Upper lobe of left lung (tissue), 6 donors: ENCODE results near the gene PLSCR3. TPM values are rescaled to one million over a fixed set of nuclear protein-coding genes. Genes with fewer than 3 reads are reported as not detected.

Experiments
- ATAC-seq, 2 donors: fragments of 200-7000 bp; cut with Tn5 transposase; one replicate each; pipeline ENCODE4 v1.9.1; 2022; ENCODE audit warnings: mild to moderate bottlenecking in 2 of 2, moderate library complexity in 2 of 2; ENCODE audit not compliant: low FRiP score in 2 of 2
- DNase-seq, 2 donors: peaks; one replicate each; pipeline ENCODE4 v3.0.0-alpha.2; 2019 to 2020
- H3K27ac ChIP-seq, 4 donors: fragments of 200-600 bp; sonication (generic); one replicate each; pipeline ENCODE4 v1.5.1; 2016 to 2019
- H3K27me3 ChIP-seq, 4 donors: fragments of 200-600 bp; sonication (generic); one replicate each; pipeline ENCODE4 v1.5.1; 2017 to 2019
- H3K36me3 ChIP-seq, 4 donors: fragments of 200-600 bp; sonication (generic); one replicate each; pipeline ENCODE4 v1.5.1; 2016 to 2019
- H3K4me1 ChIP-seq, 4 donors: fragments of 200-600 bp; sonication (generic); one replicate each; pipeline ENCODE4 v1.5.1; 2018 to 2019
- H3K4me3 ChIP-seq, 4 donors: fragments of 200-600 bp; sonication (generic); one replicate each; pipeline ENCODE4 v1.5.1; 2017 to 2019; ENCODE audit warnings: mild to moderate bottlenecking in 2 of 4, moderate library complexity in 1 of 4
- H3K9me3 ChIP-seq, 4 donors: fragments of 200-600 bp; sonication (generic); one replicate each; pipeline ENCODE4 v1.5.1; 2018 to 2019
- CTCF ChIP-seq, 6 experiments: fragments of 450-650 bp in 4 of 6; fragments of 200-600 bp in 2 of 6; sonication (generic) in 2 of 6; IDR thresholded peaks; one replicate each; pipeline ENCODE4 v1.5.1; 2016 to 2019; ENCODE audit warnings: antibody characterized with exemption in 6 of 6
- EP300 ChIP-seq, 4 donors: sonication (generic); formaldehyde crosslinking; IDR thresholded peaks; one replicate each; pipeline ENCODE4 v1.5.1; 2017; ENCODE audit warnings: antibody characterized with exemption in 4 of 4, control low read depth in 2 of 4
- POLR2A ChIP-seq, 4 donors: fragments of 450-650 bp; IDR thresholded peaks; one replicate each; pipeline ENCODE4 v1.5.1; 2016 to 2017; ENCODE audit warnings: antibody characterized with exemption in 4 of 4, mild to moderate bottlenecking in 2 of 4
- POLR2AphosphoS5 ChIP-seq, 2 donors: sonication (generic); formaldehyde crosslinking; IDR thresholded peaks; one replicate each; pipeline ENCODE4 v1.5.1; 2017; ENCODE audit warnings: antibody characterized with exemption in 2 of 2
- WGBS, 2 donors: methylation state at CpG; one replicate each; pipeline ENCODE4 v1.1.5; 2017 to 2018; 5-methylcytosine and 5-hydroxymethylcytosine counted together
- total RNA-seq, 6 donors: library from RNA; depleted of rRNA in 4 of 6; stranded (reverse); fragments of >200 nt in 4 of 6; gene quantifications; one replicate each; pipeline versions ENCODE4 v1.1.0 to v1.2.1, GENCODE V29; 2016 to 2021
- donor health status: DM: no; HTN: no; CAD: no; lungs with moderate emphysema.
- donor health status: DM: no; HTN: yes; CAD: no; lungs with severe emphysema.

PLSCR3 gene
- total RNA-seq, 6 donors from 2014 or later = 20.6 to 64.5 (median 37.7) TPM

GRCh38 chr17:7355573-7355972, 38.8 kb downstream of the PLSCR3 start:
- DNase-seq = no peak
- H3K36me3 ChIP-seq = no peaks in the 10 kb centered on the region
- no peak for ATAC-seq
- no peak overlapping the region for H3K4me3 ChIP-seq
- peak overlapping the region in 1 of 4 donors; percentile 44 for H3K27ac ChIP-seq
- no peak for TF ChIP-seq CTCF (IDR thresholded peaks at IDR 0.05)
- TF ChIP-seq EP300 (IDR thresholded peaks at IDR 0.05) = no peak
- H3K9me3 ChIP-seq = no peaks in the 10 kb centered on the region
- H3K27me3 ChIP-seq = no peaks in the 10 kb centered on the region
- 71 to 72% methylated on average over 8 of the region's 8 CpGs for whole genome bisulfite sequencing, 2 donors
- peaks cover 23 to 45% (median 30%) of the 10 kb centered on the region in 4 donors for H3K4me1 ChIP-seq

GRCh38 chr17:7355053-7355452, 39.3 kb downstream of the PLSCR3 start, which contains the start of gene TMEM95:
Gene TMEM95, plus strand, starts transcription at chr17:7355156. Its CDS starts 49 bp downstream, at chr17:7355205.
- Histone ChIP-seq H3K4me3 (no peak within 1 kb of the TSS), H3K9me3 (no peaks in the 10 kb centered on the region), H3K36me3 (no peaks in the 10 kb centered on the region), H3K27ac (peak within 1 kb of the TSS in 2 of 4 donors; percentile 44 to 95), H3K4me1 (peaks cover 29 to 50% (median 35%) of the 10 kb centered on the region in 4 donors), H3K27me3 (no peaks in the 10 kb centered on the region)
- TF ChIP-seq POLR2A (IDR thresholded peaks at IDR 0.05) (no peak), EP300 (IDR thresholded peaks at IDR 0.05) (no peak), POLR2AphosphoS5 (IDR thresholded peaks at IDR 0.05) (no peak), CTCF (IDR thresholded peaks at IDR 0.05) (no peak)
- DNase-seq = peak in 1 of 2 donors; percentile 82
- ATAC-seq = no peak
- WGBS, 2 donors = 66% methylated on average over 10 of the region's 10 CpGs; no CpG with 5 or more reads in 1 of the 2 donors

- no peak overlapping the region for H3K4me3 ChIP-seq
- TF ChIP-seq POLR2AphosphoS5 (IDR thresholded peaks at IDR 0.05) (no peak), EP300 (IDR thresholded peaks at IDR 0.05) (no peak), CTCF (IDR thresholded peaks at IDR 0.05) (no peak), POLR2A (IDR thresholded peaks at IDR 0.05) (no peak)
- DNase-seq = no peak
- H3K27ac ChIP-seq = peak overlapping the region in 2 of 4 donors; percentile 44 to 95
- no peaks in the 10 kb centered on the region for H3K36me3 ChIP-seq
- peaks cover 36 to 57% (median 42%) of the 10 kb centered on the region in 4 donors for H3K4me1 ChIP-seq
- H3K27me3 ChIP-seq = no peaks in the 10 kb centered on the region
- 76 to 78% methylated on average over 7 to 9 of the region's 9 CpGs for WGBS, 2 donors
- no peaks in the 10 kb centered on the region for H3K9me3 ChIP-seq
- ATAC-seq = no peak
These were observed 40.0 kb downstream of the PLSCR3 start for GRCh38 chr17:7354262-7354843.

- DNase-seq = peak in 1 of 2 donors; percentile 76
- Histone ChIP-seq H3K27me3 (no peaks in the 10 kb centered on the region), H3K4me1 (peaks cover 36 to 60% (median 46%) of the 10 kb centered on the region in 4 donors), H3K9me3 (no peaks in the 10 kb centered on the region), H3K27ac (peak overlapping the region in 3 of 4 donors; percentile 95 to 99 (median 95)), H3K4me3 (peak overlapping the region in 3 of 4 donors; percentile 65 to 88 (median 69)), H3K36me3 (no peaks in the 10 kb centered on the region)
- 92 to 96% methylated on average over 14 to 37 of the region's 37 CpGs for WGBS, 2 donors
- no peak for ATAC-seq
- no peak for TF ChIP-seq POLR2A (IDR thresholded peaks at IDR 0.05)
- no peak for TF ChIP-seq POLR2AphosphoS5 (IDR thresholded peaks at IDR 0.05)
- TF ChIP-seq CTCF (IDR thresholded peaks at IDR 0.05) = no peak
- TF ChIP-seq EP300 (IDR thresholded peaks at IDR 0.05) = no peak
These were observed 41.3 kb downstream of the PLSCR3 start for GRCh38 chr17:7352910-7353635.
